ENCODE data around the gene USP2. TPM values are rescaled to one million over a fixed set of nuclear protein-coding genes. Genes with fewer than 3 reads are reported as not detected.

USP2 gene
- total RNA-seq, 1 experiment from 2014 or later = 14.4 TPM

- BruUV-seq (replicated peaks) = no TSS peak
- Histone ChIP-seq H3K4me1 (peaks cover 37% of the 10 kb centered on the region), H3K36me3 (ENCODE audit: control insufficient read depth, insufficient read depth, low read length) (0 out of 2 replicates have a peak, but pooled peaks cover 1% of the 10 kb centered on the region), H3K4me3 (ENCODE audit: low read depth, low read length) (peak overlapping the region; percentile 45), H3K9me3 (no peaks in the 10 kb centered on the region), H3K27me3 (replicated peaks; ENCODE audit: control insufficient read depth, insufficient read depth, low read length) (no peaks in the 10 kb centered on the region; the same call in 1 of the 2 replicates)
- ChIA-PET POLR2A (interaction anchor here (0.6 to 1.3 kb wide), 3 partner anchors 21 to 80 kb away, joined by 3 to 4 read pairs (median 3); no protein-coding TSS in a partner anchor), CTCF (interaction anchor here (0.6 to 7.8 kb wide), 31 partner anchors 8 to 319 kb away, joined by 3 to 220 read pairs (median 6); partner anchors contain the start of genes CBL, HINFP, HMBS and USP2)
- peaks cover 3% of the 10 kb centered on the region for H3K27me3 Mint-ChIP-seq (ENCODE audit: insufficient read depth, unreplicated experiment)
- peaks cover 11% of the 10 kb centered on the region for H3K36me3 Mint-ChIP-seq (ENCODE audit: insufficient read depth, unreplicated experiment)
- peak in 1 of 2 experiments; percentile 89 for DNase-seq
- intact Hi-C loops (cut with micrococcal nuclease; ENCODE audit: unreplicated experiment) = no loop called here
- peaks cover 29% of the 10 kb centered on the region for H3K4me1 Mint-ChIP-seq (ENCODE audit: low read depth, unreplicated experiment)
- no peaks in the 10 kb centered on the region for H3K9me3 Mint-ChIP-seq (ENCODE audit: unreplicated experiment)
- peak; percentile 93 to 99 for TF ChIP-seq CTCF (IDR thresholded peaks at IDR 0.05; ENCODE audit: insufficient read depth in 1 of 2, low read depth in 1 of 2, low read length in 1 of 2, severe bottlenecking in 1 of 2, unreplicated experiment in 1 of 2)
- H3K27ac Mint-ChIP-seq (ENCODE audit: unreplicated experiment) = no peak overlapping the region
- peak overlapping the region; percentile 69 for H3K4me3 Mint-ChIP-seq (ENCODE audit: unreplicated experiment)
Observed at GRCh38 chr11:119339589-119340334, 41.7 kb downstream of the USP2 start.

GRCh38 chr11:119338965-119339588 is 42.4 kb downstream of the USP2 start:
- no peaks in the 10 kb centered on the region for H3K9me3 Mint-ChIP-seq (ENCODE audit: unreplicated experiment)
- peak overlapping the region; percentile 45; the same call in 1 of the 2 replicates for H3K4me3 ChIP-seq (ENCODE audit: low read depth, low read length)
- H3K27me3 ChIP-seq (replicated peaks; ENCODE audit: control insufficient read depth, insufficient read depth, low read length) = no peaks in the 10 kb centered on the region; the same call in 1 of the 2 replicates
- ChIA-PET CTCF (interaction anchor here (0.5 to 7.8 kb wide), 28 partner anchors 8 to 966 kb away, joined by 3 to 220 read pairs (median 8); partner anchors contain the start of genes CBL, HINFP, MCAM and NHERF4), POLR2A (interaction anchor here (1.2 to 1.6 kb wide), 3 partner anchors 22 to 29 kb away, joined by 3 to 7 read pairs (median 4); no protein-coding TSS in a partner anchor)
- TF ChIP-seq CTCF (IDR thresholded peaks at IDR 0.05; ENCODE audit: insufficient read depth in 1 of 2, low read depth in 1 of 2, low read length in 1 of 2, severe bottlenecking in 1 of 2, unreplicated experiment in 1 of 2) = no peak
- H3K36me3 Mint-ChIP-seq (ENCODE audit: insufficient read depth, unreplicated experiment) = peaks cover 18% of the 10 kb centered on the region
- 0 out of 2 replicates have a peak, but pooled peaks cover 1% of the 10 kb centered on the region for H3K36me3 ChIP-seq (ENCODE audit: control insufficient read depth, insufficient read depth, low read length)
- peaks cover 3% of the 10 kb centered on the region for H3K27me3 Mint-ChIP-seq (ENCODE audit: insufficient read depth, unreplicated experiment)
- H3K27ac Mint-ChIP-seq (ENCODE audit: unreplicated experiment) = no peak overlapping the region
- no peaks in the 10 kb centered on the region for H3K9me3 ChIP-seq
- peaks cover 37% of the 10 kb centered on the region for H3K4me1 ChIP-seq
- H3K4me1 Mint-ChIP-seq (ENCODE audit: low read depth, unreplicated experiment) = peaks cover 29% of the 10 kb centered on the region
- H3K4me3 Mint-ChIP-seq (ENCODE audit: unreplicated experiment) = peak overlapping the region; percentile 69
- DNase-seq = no peak
- BruUV-seq (replicated peaks) = no TSS peak
- intact Hi-C loops (cut with micrococcal nuclease; ENCODE audit: unreplicated experiment) = loop anchor here (1.0 kb wide), 3 partner anchors 18 to 35 kb away; no protein-coding TSS in a partner anchor
